Mesenteric fat pad (tissue), 1 donor: ENCODE results near the gene LIMK2. TPM values are rescaled to one million over a fixed set of nuclear protein-coding genes. Genes with fewer than 3 reads are reported as not detected.
"Not testable (repeated sequence)": the region's sequence is repeated elsewhere in the genome, so short reads cannot be mapped to it uniquely, and the experiment has no call there.

Experiments used
- DNase-seq: peaks from one replicate; pipeline ENCODE4 v3.0.0-alpha.2; 2020; ENCODE audit warnings: low spot score
- total RNA-seq: library from RNA; stranded (reverse); fragmentation: NEBNext Ultra II Directional; extraction: Animal tissue kit (Norgen Biotek cat#: 25700); gene quantifications from one replicate; pipeline ENCODE4 v1.2.1, GENCODE V29; 2021
- donor health status: DM: yes; HTN: yes; CAD: no.

Gene LIMK2
- total RNA-seq, 1 donor from 2014 or later, result 52.1 TPM

GRCh38 chr22:31288496-31289240 lies 76.6 kb downstream of the LIMK2 start:
- no peak for DNase-seq

- peak; percentile 79 for DNase-seq
These were observed 77.2 kb downstream of the LIMK2 start for GRCh38 chr22:31289344-31289743.

GRCh38 chr22:31290494-31291471 lies 78.7 kb downstream of the LIMK2 start:
- peak; percentile 99 for DNase-seq

- DNase-seq, result peak; percentile 84
These were observed 79.6 kb downstream of the LIMK2 start for GRCh38 chr22:31291481-31292235.

GRCh38 chr22:31292236-31292989 lies 80.3 kb downstream of the LIMK2 start, which contains the start of gene PIK3IP1:
Gene PIK3IP1 (minus strand): TSS chr22:31292488. CDS start chr22:31292344, 144 bp downstream.
- DNase-seq, result peak; percentile 90

GRCh38 chr22:31295360-31295759 lies 83.3 kb downstream of the LIMK2 start:
- DNase-seq, result no peak

- no peak for DNase-seq
These were observed 83.9 kb downstream of the LIMK2 start for GRCh38 chr22:31295831-31296657.

GRCh38 chr22:31300896-31301295 lies 88.8 kb downstream of the LIMK2 start:
- DNase-seq, result peak; percentile 12

- DNase-seq, result no peak
These were observed 89.9 kb downstream of the LIMK2 start for GRCh38 chr22:31302006-31302405.

GRCh38 chr22:31302537-31302936 lies 90.4 kb downstream of the LIMK2 start:
- no peak for DNase-seq

GRCh38 chr22:31305194-31305593 lies 93.1 kb downstream of the LIMK2 start:
- no peak for DNase-seq

- no peak for DNase-seq
These were observed 96.1 kb downstream of the LIMK2 start for GRCh38 chr22:31308181-31308580.

- DNase-seq, result no peak
These were observed 101.5 kb downstream of the LIMK2 start for GRCh38 chr22:31313366-31314147.

- DNase-seq, result not testable (repeated sequence)
These were observed 102.1 kb downstream of the LIMK2 start for GRCh38 chr22:31314220-31314619.

- no peak for DNase-seq
These were observed 109.3 kb downstream of the LIMK2 start for GRCh38 chr22:31321421-31321820.

- DNase-seq, result no peak
These were observed 111.8 kb downstream of the LIMK2 start for GRCh38 chr22:31323578-31324550.

- DNase-seq, result peak; percentile 55
These were observed 114.8 kb downstream of the LIMK2 start for GRCh38 chr22:31326877-31327276.
